Measurements from ENCODE around the gene PPFIA4. TPM values are rescaled to one million over a fixed set of nuclear protein-coding genes. Genes with fewer than 3 reads are reported as not detected.

PPFIA4 gene
- total and polyA plus RNA-seq, 8 donors: 0.29 to 2.2 (median 0.89) TPM; not detected in 1

- intact Hi-C loops (cut with DNase I; ENCODE audit: low total_unique reads): no loop called here
- no peak overlapping the region for H3K27ac ChIP-seq
- DNase-seq: no peak
Observed at GRCh38 chr1:203100516-203100869, 74.2 kb downstream of the PPFIA4 start.

GRCh38 chr1:203101813-203102634, 75.7 kb downstream of the PPFIA4 start:
- WGBS, 5 donors: 59 to 70% (median 62%) methylated on average over 4 to 6 of the region's 6 CpGs

More at GRCh38 chr1:203100516-203100869, 74.2 kb downstream of the PPFIA4 start:
- Histone ChIP-seq H3K4me3 (no peak overlapping the region), H3K9me3 (peaks cover 0 to 14% (median 10%) of the 10 kb centered on the region in 4 donors), H3K4me1 (no peaks in the 10 kb centered on the region), H3K27me3 (peaks cover 0 to 8% (median 0%) of the 10 kb centered on the region in 3 donors), H3K36me3 (no peaks in the 10 kb centered on the region)
- TF ChIP-seq POLR2A (IDR thresholded peaks at IDR 0.05): no peak
- no peak for TF ChIP-seq POLR2AphosphoS5 (IDR thresholded peaks at IDR 0.05)
- TF ChIP-seq EP300 (IDR thresholded peaks at IDR 0.05): no peak
- TF ChIP-seq CTCF (IDR thresholded peaks at IDR 0.05): no peak

GRCh38 chr1:203103216-203103615, 76.9 kb downstream of the PPFIA4 start:
- Histone ChIP-seq H3K9me3 (peaks cover 0 to 6% (median 2%) of the 10 kb centered on the region in 4 donors), H3K27me3 (peaks cover 0 to 14% (median 0%) of the 10 kb centered on the region in 3 donors), H3K4me1 (no peaks in the 10 kb centered on the region), H3K36me3 (no peaks in the 10 kb centered on the region), H3K4me3 (no peak overlapping the region), H3K27ac (no peak overlapping the region)
- 59 to 75% (median 67%) methylated on average over 4 of the region's 4 CpGs for WGBS, 5 donors
- DNase-seq: peak in 1 of 2 donors; percentile 4
- TF ChIP-seq CTCF (IDR thresholded peaks at IDR 0.05) (no peak), POLR2AphosphoS5 (IDR thresholded peaks at IDR 0.05) (no peak), EP300 (IDR thresholded peaks at IDR 0.05) (no peak), POLR2A (IDR thresholded peaks at IDR 0.05) (no peak)
- intact Hi-C loops (cut with DNase I; ENCODE audit: low total_unique reads): no loop called here

More at GRCh38 chr1:203101813-203102634, 75.7 kb downstream of the PPFIA4 start:
- Histone ChIP-seq H3K4me3 (no peak overlapping the region), H3K4me1 (no peaks in the 10 kb centered on the region), H3K36me3 (no peaks in the 10 kb centered on the region), H3K27ac (no peak overlapping the region), H3K9me3 (peaks cover 0 to 6% (median 3%) of the 10 kb centered on the region in 4 donors), H3K27me3 (peaks cover 0 to 10% (median 0%) of the 10 kb centered on the region in 3 donors)
- intact Hi-C loops (cut with DNase I; ENCODE audit: low total_unique reads): no loop called here
- TF ChIP-seq POLR2A (IDR thresholded peaks at IDR 0.05) (no peak), EP300 (IDR thresholded peaks at IDR 0.05) (no peak)
- DNase-seq: peak in 1 of 2 donors; percentile 4

- no peaks in the 10 kb centered on the region for H3K36me3 ChIP-seq
- H3K9me3 ChIP-seq: peaks cover 0 to 6% (median 2%) of the 10 kb centered on the region in 4 donors
- H3K27ac ChIP-seq: no peak overlapping the region
- H3K27me3 ChIP-seq: peaks cover 0 to 15% (median 4%) of the 10 kb centered on the region in 3 donors
- WGBS, 5 donors: 68 to 85% (median 84%) methylated on average over 6 of the region's 6 CpGs
- peak in 1 of 2 donors; percentile 7 for DNase-seq
- no peak overlapping the region for H3K4me3 ChIP-seq
- no peaks in the 10 kb centered on the region for H3K4me1 ChIP-seq
- TF ChIP-seq POLR2AphosphoS5 (IDR thresholded peaks at IDR 0.05) (no peak), EP300 (IDR thresholded peaks at IDR 0.05) (no peak), POLR2A (IDR thresholded peaks at IDR 0.05) (no peak), CTCF (IDR thresholded peaks at IDR 0.05) (no peak)
- intact Hi-C loops (cut with DNase I; ENCODE audit: low total_unique reads): no loop called here
Observed at GRCh38 chr1:203103829-203104495, 77.7 kb downstream of the PPFIA4 start.
